GM18511 (cell line): ENCODE measurements around the gene RPS15.

Experiments
- ATAC-seq: cut with Tn5 transposase; IDR thresholded peaks from one replicate; pipeline ENCODE4 v1.9.1; 2021; ENCODE audit warnings: mild to moderate bottlenecking, moderate library complexity; ENCODE audit not compliant: unreplicated experiment

Gene RPS15

GRCh38 chr19:1401889-1402217 is 36.3 kb upstream of the RPS15 start:
- ATAC-seq: no peak

DNA sequence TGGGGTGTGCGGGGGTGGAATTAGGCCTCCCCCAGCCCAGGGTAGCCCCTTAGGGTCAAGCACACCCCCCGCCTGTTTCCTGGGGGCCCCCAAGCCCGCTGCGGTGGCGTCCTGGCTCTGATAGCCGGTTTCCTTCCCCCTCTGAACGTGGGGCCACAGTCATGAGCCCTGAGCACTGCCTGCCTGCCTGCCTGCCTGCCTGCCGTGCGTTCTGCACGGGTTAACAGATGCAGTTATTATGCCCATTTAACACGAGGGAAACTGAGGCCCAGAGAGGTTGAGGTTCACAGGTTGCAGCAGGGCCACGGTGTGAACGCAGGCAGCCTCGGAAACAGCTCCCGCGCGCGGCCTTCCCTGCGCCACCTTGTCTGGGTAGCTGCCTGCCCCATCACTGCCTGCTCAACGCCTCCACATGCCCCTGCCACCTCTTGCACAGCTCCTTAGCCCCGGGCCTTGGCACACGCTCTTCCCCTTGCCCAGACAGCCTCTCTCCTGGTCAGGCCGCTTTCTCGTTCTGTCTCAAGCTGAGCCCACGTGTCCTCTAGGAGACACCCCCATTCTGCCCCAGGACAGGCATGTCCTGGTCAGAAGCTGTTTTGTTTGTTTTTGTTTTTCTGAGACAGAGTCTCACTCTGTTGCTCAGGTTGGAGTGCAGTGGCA is 35.7 kb upstream of the RPS15 start:
- no peak for ATAC-seq

GRCh38 chr19:1406774-1407527 is 31.2 kb upstream of the RPS15 start:
- peak; percentile 73 for ATAC-seq

- peak; percentile 35 for ATAC-seq
Observed at GRCh38 chr19:1407528-1408299, 30.5 kb upstream of the RPS15 start, which contains the start of gene DAZAP1. TSS of gene DAZAP1 (plus strand) at chr19:1407586. CDS start at chr19:1407774, 188 bp downstream.

DNA sequence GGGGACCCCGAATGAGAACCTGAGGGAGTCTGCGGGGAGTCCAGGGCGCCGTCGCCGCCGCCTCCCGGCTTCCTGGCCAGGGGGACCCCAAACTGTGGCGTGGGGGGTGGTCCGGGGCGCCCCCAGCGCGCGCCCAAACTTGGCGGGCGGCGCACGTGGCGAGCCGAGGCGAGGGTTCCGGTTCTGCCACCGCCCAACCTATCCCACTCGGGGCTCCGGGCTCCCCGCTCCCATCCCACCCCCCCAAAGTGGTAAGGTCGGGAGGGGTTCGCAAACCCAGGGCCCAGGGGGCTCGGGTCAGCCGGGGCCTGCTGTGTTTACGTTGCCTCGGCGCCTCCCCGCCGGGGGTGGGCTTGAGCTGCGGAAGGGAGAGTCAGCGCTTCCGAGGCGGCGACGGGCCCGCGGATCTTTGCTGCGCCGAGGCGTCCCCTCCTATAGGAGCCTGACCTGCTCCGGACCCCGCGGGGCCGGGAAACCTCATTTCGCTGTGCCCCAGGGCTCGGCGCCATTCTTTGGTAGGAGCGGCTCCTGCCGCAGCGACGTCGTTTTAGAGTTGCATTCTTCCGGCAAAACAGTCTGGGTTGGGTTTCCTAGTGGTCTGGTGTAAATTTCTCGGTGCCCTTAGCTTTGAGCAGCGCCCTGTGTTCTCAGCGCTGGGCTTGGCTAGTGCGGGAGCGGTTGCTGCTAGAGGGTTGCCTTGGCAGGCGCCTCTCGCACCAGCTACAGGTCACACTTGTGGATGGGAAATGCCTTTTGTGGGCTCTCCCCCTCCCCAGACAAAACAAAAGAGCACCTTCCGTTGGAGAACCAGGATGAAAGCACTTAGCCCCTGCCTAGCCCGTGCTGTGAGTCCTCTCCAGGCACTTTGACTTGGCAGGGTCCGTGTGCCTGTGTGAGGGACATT is 29.6 kb upstream of the RPS15 start:
- no peak for ATAC-seq

- ATAC-seq: no peak
Observed at GRCh38 chr19:1409204-1410005, 28.8 kb upstream of the RPS15 start.

GRCh38 chr19:1410136-1410786 is 27.9 kb upstream of the RPS15 start:
- ATAC-seq: no peak

DNA sequence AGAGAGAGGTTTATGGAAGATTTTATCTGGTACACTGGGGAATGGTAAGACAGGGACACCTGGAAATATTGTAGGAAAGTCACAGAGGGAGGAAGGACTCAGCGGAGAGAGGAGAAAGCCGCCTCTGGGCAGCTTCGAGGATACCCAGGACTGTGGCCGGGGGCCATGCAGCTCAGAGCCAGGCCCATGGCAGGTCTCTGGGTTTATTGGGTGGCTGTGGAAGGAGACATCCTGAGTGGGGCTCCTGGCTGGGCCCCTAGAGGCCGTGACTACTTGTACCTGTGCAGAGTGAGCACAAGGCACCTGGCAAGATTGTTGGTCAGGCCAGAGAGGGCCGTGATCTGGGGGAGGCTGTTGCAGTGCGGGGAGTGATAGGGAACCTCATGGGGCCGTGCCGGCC is 27.4 kb upstream of the RPS15 start:
- no peak for ATAC-seq

GRCh38 chr19:1411255-1412191 is 26.7 kb upstream of the RPS15 start:
- ATAC-seq: no peak

DNA sequence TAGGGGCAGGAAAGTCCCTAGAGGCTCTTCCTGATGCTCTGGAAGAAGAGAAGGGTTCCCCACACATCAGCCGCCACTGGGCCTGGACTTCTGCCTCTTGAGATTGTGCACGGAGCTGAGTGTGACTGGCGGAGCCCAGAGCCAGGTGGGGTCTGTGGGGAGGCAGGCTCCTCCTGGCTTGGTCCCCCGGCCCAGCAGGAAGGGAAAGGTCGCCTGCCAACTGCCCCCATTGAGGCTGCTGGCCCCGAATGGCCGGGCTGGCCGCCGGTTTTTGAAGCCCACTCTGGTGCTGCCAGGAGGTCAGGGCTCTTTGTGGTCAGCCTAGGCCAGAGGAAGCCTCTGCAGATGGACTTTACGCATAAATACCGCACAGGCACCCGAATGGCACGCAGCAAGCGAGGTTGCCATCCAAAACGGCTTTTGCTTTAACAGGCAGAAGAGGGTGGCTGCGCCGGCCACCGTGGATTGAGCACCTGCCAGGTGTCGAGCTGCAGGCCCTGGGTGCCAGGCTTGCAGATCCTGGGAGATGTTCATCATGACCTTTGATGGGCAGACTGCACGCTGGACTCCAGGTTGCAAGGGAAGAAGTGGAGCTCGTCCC is 25.8 kb upstream of the RPS15 start:
- no peak for ATAC-seq

GRCh38 chr19:1412995-1413800 is 25.0 kb upstream of the RPS15 start:
- ATAC-seq: no peak

- ATAC-seq: no peak
Observed at GRCh38 chr19:1416014-1416841, 22.0 kb upstream of the RPS15 start.

DNA sequence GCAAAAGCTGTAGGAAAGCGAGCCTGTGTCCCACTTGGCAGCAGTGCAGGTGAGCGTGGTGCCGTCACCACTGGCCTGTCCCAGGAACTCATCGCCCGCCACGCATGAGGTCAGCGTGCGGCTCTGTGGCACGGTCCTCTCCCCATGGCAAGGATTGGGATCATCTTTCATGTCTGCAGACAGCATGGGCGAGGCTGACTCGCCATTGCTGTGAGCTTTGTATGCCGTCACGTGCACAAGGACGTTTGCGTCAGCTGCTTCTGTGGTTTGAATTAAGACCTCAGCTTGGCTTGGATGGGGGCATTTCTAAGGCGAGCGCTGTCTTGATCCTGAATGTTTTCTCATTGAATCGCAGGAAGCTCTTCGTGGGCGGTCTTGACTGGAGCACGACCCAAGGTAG is 21.1 kb upstream of the RPS15 start:
- ATAC-seq: no peak

- no peak for ATAC-seq
Observed at GRCh38 chr19:1417681-1418495, 20.3 kb upstream of the RPS15 start.

GRCh38 chr19:1418496-1418775 is 19.8 kb upstream of the RPS15 start:
- no peak for ATAC-seq
